IMR-90 (cell line): Measurements from ENCODE around the gene SARNP. TPM values are rescaled to one million over a fixed set of nuclear protein-coding genes. Genes with fewer than 3 reads are reported as not detected.
A peak's percentile ranks its signal among the peaks of the same experiment; 100 is the strongest.

Experiments used
- ATAC-seq: fragments of 200-7000 bp; cut with Tn5 transposase; 2 replicates; pipeline ENCODE4 v1.9.1; 2020; ENCODE audit warnings: low read depth, mild to moderate bottlenecking, moderate library complexity
- BruUV-seq: library from RNA; stranded (reverse); fragments of 400-500 nt; replicated peaks from 2 replicates; lab custom pipeline; 2021; lab: Mats Ljungman, UMichigan
- CTCF ChIA-PET: fragments of 300-600 bp; formaldehyde crosslinking; extraction: SDS; loops from one replicate; lab custom pipeline; 2021; ENCODE audit warnings: antibody characterized with exemption; lab: Yijun Ruan, JAX
- POLR2A ChIA-PET: fragments of 300-600 bp; sonication (Branson Sonifier 250); formaldehyde crosslinking; loops from one replicate; lab custom pipeline; 2022; ENCODE audit warnings: antibody characterized with exemption; ENCODE audit not compliant: unreplicated experiment; lab: Charles Lee
- DNase-seq: peaks from one replicate; pipeline ENCODE4 v3.0.0; 2013
- H2AFZ ChIP-seq: replicated peaks from 2 replicates; pipeline ENCODE3; 2013; ENCODE audit warnings: low read length, mild to moderate bottlenecking; ENCODE audit not compliant: poor library complexity
- H2AK5ac ChIP-seq: 2 replicates; pipeline ENCODE4 v1.6.1; 2013; ENCODE audit warnings: low read depth, low read length, inconsistent platforms
- H2AK9ac ChIP-seq: replicated peaks from 2 replicates; pipeline ENCODE3; 2013; ENCODE audit warnings: mild to moderate bottlenecking, low read depth, low read length, moderate library complexity; ENCODE audit not compliant: poor library complexity
- H2BK120ac ChIP-seq: 2 replicates; pipeline ENCODE4 v1.6.1; 2013; ENCODE audit warnings: low read depth, low read length, inconsistent platforms
- H2BK15ac ChIP-seq: 3 replicates; pipeline ENCODE4 v1.6.1; 2013; ENCODE audit warnings: low read depth, low read length, inconsistent platforms
- H2BK20ac ChIP-seq: 2 replicates; pipeline ENCODE4 v1.6.1; 2013; ENCODE audit warnings: low read depth, mild to moderate bottlenecking, inconsistent platforms, low read length, moderate library complexity
- H2BK5ac ChIP-seq: 2 replicates; pipeline ENCODE4 v1.6.1; 2013; ENCODE audit warnings: mild to moderate bottlenecking, low read depth, low read length, inconsistent platforms; ENCODE audit not compliant: poor library complexity, severe bottlenecking
- H3K14ac ChIP-seq: replicated peaks from 2 replicates; pipeline ENCODE4 v1.6.1; 2013; ENCODE audit warnings: low read depth, low read length, inconsistent platforms
- H3K18ac ChIP-seq: 2 replicates; pipeline ENCODE4 v1.6.1; 2013; ENCODE audit warnings: low read depth, low read length, control low read depth
- H3K23ac ChIP-seq: 2 replicates; pipeline ENCODE4 v1.6.1; 2013; ENCODE audit warnings: low read depth, low read length, inconsistent platforms
- H3K27ac ChIP-seq: 2 replicates; pipeline ENCODE4 v1.5.1; 2013; ENCODE audit warnings: mild to moderate bottlenecking, control low read depth, low read length; ENCODE audit not compliant: insufficient read depth
- H3K27me3 ChIP-seq: 2 replicates; pipeline ENCODE4 v1.6.1; 2013; ENCODE audit warnings: low read length; ENCODE audit not compliant: control insufficient read depth, insufficient read depth
- H3K36me3 ChIP-seq: 2 replicates; pipeline ENCODE4 v1.6.1; 2013; ENCODE audit warnings: low read length, mixed read lengths; ENCODE audit not compliant: control insufficient read depth, insufficient read depth
- H3K4ac ChIP-seq: 2 replicates; pipeline ENCODE4 v1.6.1; 2013; ENCODE audit warnings: low read depth, low read length, inconsistent platforms
- H3K4me1 ChIP-seq: 2 replicates; pipeline ENCODE4 v1.6.1; 2013; ENCODE audit warnings: low read length, mixed read lengths; ENCODE audit not compliant: control insufficient read depth, insufficient read depth
- H3K4me2 ChIP-seq: 2 replicates; pipeline ENCODE4 v1.6.1; 2013; ENCODE audit warnings: low read depth, mild to moderate bottlenecking, control low read depth, low read length, moderate library complexity
- H3K4me3 ChIP-seq: 2 replicates; pipeline ENCODE4 v1.5.1; 2013; ENCODE audit warnings: low read depth, mild to moderate bottlenecking, control low read depth, low read length, moderate library complexity; ENCODE audit not compliant: insufficient read depth
- H3K56ac ChIP-seq: 2 replicates; pipeline ENCODE4 v1.6.1; 2013; ENCODE audit warnings: low read length, inconsistent platforms; ENCODE audit not compliant: insufficient read depth; ENCODE audit errors: extremely low read depth
- H3K79me1 ChIP-seq, 2 experiments: 2 replicates each; pipeline ENCODE4 v1.6.1; 2013; ENCODE audit warnings: low read length in 2 of 2, inconsistent platforms in 1 of 2, low read depth in 1 of 2
- H3K9ac ChIP-seq: 2 replicates; pipeline ENCODE4 v1.6.1; 2013; ENCODE audit warnings: low read depth, low read length, control low read depth
- H3K9me1 ChIP-seq: 2 replicates; pipeline ENCODE4 v1.6.1; 2013; ENCODE audit warnings: low read length, inconsistent platforms; ENCODE audit not compliant: insufficient read depth
- H3K9me3 ChIP-seq: 2 replicates; pipeline ENCODE4 v1.6.1; 2013; ENCODE audit warnings: low read length; ENCODE audit not compliant: control insufficient read depth, insufficient read depth
- H4K20me1 ChIP-seq: 2 replicates; pipeline ENCODE4 v1.6.1; 2013; ENCODE audit warnings: low read length, inconsistent platforms; ENCODE audit not compliant: insufficient read depth
- H4K5ac ChIP-seq: 2 replicates; pipeline ENCODE4 v1.6.1; 2013; ENCODE audit warnings: mild to moderate bottlenecking, low read depth, low read length, control low read depth
- H4K8ac ChIP-seq, 2 experiments: 2 replicates each; pipeline ENCODE4 v1.6.1; 2013; ENCODE audit warnings: low read depth in 2 of 2, low read length in 2 of 2, control low read depth in 1 of 2, inconsistent platforms in 1 of 2
- H4K91ac ChIP-seq: 2 replicates; pipeline ENCODE4 v1.6.1; 2013; ENCODE audit warnings: low read depth, low read length, inconsistent platforms; ENCODE audit not compliant: insufficient read depth
- BHLHE40 ChIP-seq: fragments of 150-350 bp; IDR thresholded peaks from 2 replicates; pipeline ENCODE4 v1.6.1; 2016; ENCODE audit warnings: mild to moderate bottlenecking, low read depth, low read length
- FOS ChIP-seq: fragments of 150-350 bp; IDR thresholded peaks from 2 replicates; pipeline ENCODE4 v1.6.1; 2016; ENCODE audit warnings: low read depth, low read length
- MXI1 ChIP-seq: IDR thresholded peaks from 2 replicates; pipeline ENCODE4 v1.6.1; 2012; ENCODE audit warnings: low read depth, mild to moderate bottlenecking, low read length, moderate library complexity, borderline replicate concordance
- RCOR1 ChIP-seq: IDR thresholded peaks from 2 replicates; pipeline ENCODE4 v1.6.1; 2012; ENCODE audit warnings: mild to moderate bottlenecking, low read length, improper control_type of control experiment; ENCODE audit not compliant: insufficient replicate concordance
- RFX5 ChIP-seq: IDR thresholded peaks from 2 replicates; pipeline ENCODE4 v1.8.0; 2012; ENCODE audit warnings: low read depth, mild to moderate bottlenecking, low read length, moderate library complexity
- USF2 ChIP-seq: fragments of 150-350 bp; IDR thresholded peaks from 2 replicates; pipeline ENCODE4 v1.6.1; 2017; ENCODE audit warnings: mild to moderate bottlenecking, antibody characterized with exemption, low read length, low read depth
- WGBS, 2 experiments: methylation state at CpG; one replicate each; pipeline versions ENCODE4 v1.1.5 to v1.1.7; 2013; ENCODE audit warnings: missing lambda C conversion rate in 2 of 2; ENCODE audit not compliant: insufficient read length in 1 of 2; ENCODE audit errors: extremely low coverage in 2 of 2; 5-methylcytosine and 5-hydroxymethylcytosine counted together
- dilution Hi-C: fragments of 300-500 bp; cut with HindIII; formaldehyde crosslinking; loops from one replicate; pipeline ENCODE4 v1.14.3; 2018; ENCODE audit warnings: low sequenced_read_pairs; ENCODE audit not compliant: unreplicated experiment
- in situ Hi-C: fragments of 300-500 bp; cut with MboI; formaldehyde crosslinking; loops from 3 replicates; pipeline ENCODE4 v1.14.3; 2019; ENCODE audit warnings: low sequenced_read_pairs, inconsistent platforms, mixed read lengths
- intact Hi-C: fragments of 100-400 bp; cut with micrococcal nuclease; formaldehyde crosslinking; loops from 2 replicates; pipeline ENCODE4 v1.10.0; 2022
- polyA plus RNA-seq, 3 experiments: library from polyadenylated mRNA; depleted of rRNA; stranded (reverse); fragments of >200 nt; gene quantifications; 2 replicates each; pipeline ENCODE4 v1.2.3, GENCODE V29; 2012; ENCODE audit warnings: low replicate concordance in 1 of 3
- total RNA-seq: library from RNA; depleted of rRNA; stranded (reverse); fragments of >200 nt; gene quantifications from 2 replicates; pipeline ENCODE4 v1.2.3, GENCODE V29; 2012

SARNP gene
- total and polyA plus RNA-seq, 2 of the 4 experiments (the other 2 are of a cell fraction), result 46.8 to 103 TPM

- H3K9me3 ChIP-seq, result no peaks in the 10 kb centered on the region
- peaks cover 9% of the 10 kb centered on the region; the same call in 1 of the 2 replicates for H3K9me1 ChIP-seq
- 10% methylated on average over 2 of the region's 3 CpGs; no CpG with 5 or more reads in 1 of the 2 experiments for WGBS, 2 experiments
- H3K79me1 ChIP-seq, result peaks cover 2 to 28% of the 10 kb centered on the region in 2 experiments; a peak in 2 of 4 replicates
- peak overlapping the region; percentile 10; the same call in 1 of the 2 replicates for H4K91ac ChIP-seq
- H3K9ac ChIP-seq, result peak overlapping the region; percentile 81
- peak overlapping the region; percentile 48 for H3K27ac ChIP-seq
- H3K4me2 ChIP-seq, result peak overlapping the region; percentile 79
- dilution Hi-C loops (no loop called here), intact Hi-C loops (loop anchor here (5.0 kb wide), 2 partner anchors 75 to 190 kb away; partner anchors contain the start of genes DGKA, ORMDL2 and SARNP), in situ Hi-C loops (no loop called here)
- peak overlapping the region; percentile 54; the same call in 1 of the 2 replicates for H3K56ac ChIP-seq
- H4K8ac ChIP-seq, result peak overlapping the region; percentile 74 to 76; a peak in 2 of 4 replicates
- H3K4ac ChIP-seq, result peak overlapping the region; percentile 72
- peak overlapping the region; percentile 5 for H2BK5ac ChIP-seq
- H2BK20ac ChIP-seq, result no peak overlapping the region
- H2AK9ac ChIP-seq, result peak overlapping the region; percentile 87
- no peak overlapping the region for H2BK15ac ChIP-seq
- peak overlapping the region; percentile 89 for H2AFZ ChIP-seq
- POLR2A ChIA-PET, result no interaction called here
- no TSS peak for BruUV-seq
- peak overlapping the region; percentile 63; the same call in 1 of the 2 replicates for H2AK5ac ChIP-seq
- DNase-seq (no peak), ATAC-seq (no peak)
- no peak overlapping the region for H2BK120ac ChIP-seq
- peaks cover 21% of the 10 kb centered on the region for H3K4me1 ChIP-seq
- peak overlapping the region; percentile 67; the same call in 1 of the 2 replicates for H3K23ac ChIP-seq
- peak overlapping the region; percentile 35 for H3K4me3 ChIP-seq
- peak overlapping the region; percentile 7; the same call in 1 of the 2 replicates for H3K18ac ChIP-seq
- H4K20me1 ChIP-seq, result peaks cover 7% of the 10 kb centered on the region
- H3K14ac ChIP-seq, result peak overlapping the region; percentile 50
- H3K27me3 ChIP-seq, result no peaks in the 10 kb centered on the region
- H4K5ac ChIP-seq, result no peak overlapping the region
- TF ChIP-seq RCOR1, result no peak
- no peak for TF ChIP-seq MXI1
- TF ChIP-seq BHLHE40, result no peak
- no peak for TF ChIP-seq RFX5
- TF ChIP-seq USF2, result no peak
- no peak for TF ChIP-seq FOS
- H3K36me3 ChIP-seq, result no peaks in the 10 kb centered on the region
- CTCF ChIA-PET, result no interaction called here
These were observed 75.4 kb downstream of the SARNP start for GRCh38 chr12:55741931-55742680.
